IPS-11a (cell line): ENCODE data around the gene CYTH2.

ENCODE experiments used
- H3K4me3 ChIP-seq: one replicate; pipeline ENCODE4 v1.5.1; 2013; ENCODE audit warnings: low read depth, low read length, control low read depth

CYTH2 gene

GRCh38 chr19:48469289-48469881 lies at the start of gene CYTH2:
Gene CYTH2 (plus strand): TSS chr19:48469369. CDS start chr19:48469508, 139 bp downstream.
- H3K4me3 ChIP-seq = peak within 1 kb of the TSS; percentile 63

- no peak overlapping the region for H3K4me3 ChIP-seq
Observed at GRCh38 chr19:48421548-48421947, 47.6 kb upstream of the CYTH2 start.

- H3K4me3 ChIP-seq = no peak overlapping the region
Observed at GRCh38 chr19:48424694-48425219, 44.4 kb upstream of the CYTH2 start.

- no peak overlapping the region for H3K4me3 ChIP-seq
Observed at GRCh38 chr19:48428670-48429069, 40.5 kb upstream of the CYTH2 start.

- no peak overlapping the region for H3K4me3 ChIP-seq
Observed at GRCh38 chr19:48433337-48433736, 35.8 kb upstream of the CYTH2 start.

GRCh38 chr19:48436586-48436985 lies 32.6 kb upstream of the CYTH2 start:
- no peak overlapping the region for H3K4me3 ChIP-seq

GRCh38 chr19:48441360-48442050 lies 27.7 kb upstream of the CYTH2 start:
- H3K4me3 ChIP-seq = no peak overlapping the region

GRCh38 chr19:48442116-48443035 lies 26.8 kb upstream of the CYTH2 start:
- no peak overlapping the region for H3K4me3 ChIP-seq

GRCh38 chr19:48443256-48443655 lies 25.9 kb upstream of the CYTH2 start:
- H3K4me3 ChIP-seq = no peak overlapping the region

- H3K4me3 ChIP-seq = no peak overlapping the region
Observed at GRCh38 chr19:48443731-48444128, 25.4 kb upstream of the CYTH2 start.

- H3K4me3 ChIP-seq = no peak overlapping the region
Observed at GRCh38 chr19:48444129-48444935, 24.8 kb upstream of the CYTH2 start.

- no peak overlapping the region for H3K4me3 ChIP-seq
Observed at GRCh38 chr19:48444936-48445200, 24.3 kb upstream of the CYTH2 start.

GRCh38 chr19:48445256-48445605 lies 23.9 kb upstream of the CYTH2 start:
- H3K4me3 ChIP-seq = peak overlapping the region; percentile 98

GRCh38 chr19:48445606-48446481 lies 23.3 kb upstream of the CYTH2 start, which contains the start of gene GRWD1:
Gene GRWD1 (plus strand): TSS chr19:48445983. CDS start chr19:48446006, 23 bp downstream.
- peak within 1 kb of the TSS; percentile 98 for H3K4me3 ChIP-seq

GRCh38 chr19:48446579-48446978 lies 22.6 kb upstream of the CYTH2 start:
- peak overlapping the region; percentile 98 for H3K4me3 ChIP-seq

- no peak overlapping the region for H3K4me3 ChIP-seq
Observed at GRCh38 chr19:48448563-48448962, 20.6 kb upstream of the CYTH2 start.

- H3K4me3 ChIP-seq = no peak overlapping the region
Observed at GRCh38 chr19:48450441-48450840, 18.7 kb upstream of the CYTH2 start.

GRCh38 chr19:48450863-48451262 lies 18.3 kb upstream of the CYTH2 start:
- no peak overlapping the region for H3K4me3 ChIP-seq

- no peak overlapping the region for H3K4me3 ChIP-seq
Observed at GRCh38 chr19:48451624-48452023, 17.5 kb upstream of the CYTH2 start.
